CD4-positive, alpha-beta T cell (primary cell): ENCODE measurements around the gene PODXL. TPM values are rescaled to one million over a fixed set of nuclear protein-coding genes. Genes with fewer than 3 reads are reported as not detected.

Experiments used
- ATAC-seq: fragments of 200-7000 bp; cut with Tn5 transposase; one replicate; pipeline ENCODE4 v1.10.0; 2022; ENCODE audit warnings: mild to moderate bottlenecking; ENCODE audit not compliant: poor library complexity
- CTCF ChIA-PET: fragments of 350-600 bp; sonication (Branson Sonifier 250); formaldehyde crosslinking; loops from one replicate; lab custom pipeline; 2021; ENCODE audit warnings: antibody characterized with exemption, inconsistent platforms; lab: Charles Lee
- POLR2A ChIA-PET: fragments of 350-600 bp; sonication (Branson Sonifier 250); formaldehyde crosslinking; loops from one replicate; lab custom pipeline; 2021; ENCODE audit warnings: antibody characterized with exemption, inconsistent platforms; lab: Charles Lee
- DNase-seq, 14 experiments: peaks; one replicate each; pipeline ENCODE4 v3.0.0-alpha.2; 2013 to 2020; ENCODE audit warnings: mixed read lengths in 2 of 14
- H3K27ac ChIP-seq, 2 donors: one replicate each; pipeline versions ENCODE4 v1.5.1 to v1.7.0; 2013; ENCODE audit warnings: low read length in 2 of 2, low read depth in 1 of 2, mild to moderate bottlenecking in 1 of 2
- H3K27me3 ChIP-seq, 2 experiments: 1 replicate in 1 of 2; 2 replicates in 1 of 2; pipeline versions ENCODE4 v1.6.1 to v1.7.0; 2013; ENCODE audit warnings: low read length in 2 of 2, control low read depth in 1 of 2, mild to moderate bottlenecking in 1 of 2, moderate library complexity in 1 of 2; ENCODE audit not compliant: insufficient read depth in 2 of 2, control insufficient read depth in 1 of 2
- H3K36me3 ChIP-seq: one replicate; pipeline ENCODE4 v1.6.1; 2013; ENCODE audit warnings: low read length, control low read depth; ENCODE audit not compliant: insufficient read depth
- H3K4me1 ChIP-seq: one replicate; pipeline ENCODE4 v1.6.1; 2013; ENCODE audit warnings: low read length, control low read depth; ENCODE audit not compliant: insufficient read depth
- H3K4me3 ChIP-seq: one replicate; pipeline ENCODE4 v1.5.1; 2013; ENCODE audit warnings: mild to moderate bottlenecking, low read length, moderate library complexity
- H3K9me3 ChIP-seq, 2 experiments: 1 replicate in 1 of 2; 2 replicates in 1 of 2; pipeline versions ENCODE4 v1.6.1 to v1.7.0; 2013; ENCODE audit warnings: low read length in 2 of 2, mild to moderate bottlenecking in 2 of 2, control low read depth in 1 of 2, moderate library complexity in 1 of 2; ENCODE audit not compliant: control insufficient read depth in 1 of 2, insufficient read depth in 1 of 2
- H3K27ac Mint-ChIP-seq: one replicate; pipeline ENCODE4 v1.8.0; 2020; ENCODE audit warnings: mixed read lengths
- H3K27me3 Mint-ChIP-seq: one replicate; pipeline ENCODE4 v1.8.0; 2021; ENCODE audit warnings: mixed read lengths
- H3K36me3 Mint-ChIP-seq: one replicate; pipeline ENCODE4 v1.8.0; 2021; ENCODE audit warnings: low read depth, mixed read lengths
- H3K4me1 Mint-ChIP-seq: one replicate; pipeline ENCODE4 v1.8.0; 2021; ENCODE audit warnings: low read depth, mixed read lengths
- H3K4me3 Mint-ChIP-seq: one replicate; pipeline ENCODE4 v1.8.0; 2020; ENCODE audit warnings: mild to moderate bottlenecking, mixed read lengths
- H3K9me3 Mint-ChIP-seq: one replicate; pipeline ENCODE4 v1.8.0; 2020; ENCODE audit warnings: mixed read lengths
- CTCF ChIP-seq: fragments of 200-600 bp; IDR thresholded peaks from one replicate; pipeline ENCODE4 v1.8.0; 2022; ENCODE audit warnings: antibody characterized with exemption, mild to moderate bottlenecking
- intact Hi-C, 2 experiments: fragments of 100-400 bp; cut with DNase I in 1 of 2; cut with micrococcal nuclease in 1 of 2; formaldehyde crosslinking; loops; one replicate each; pipeline versions ENCODE4 v1.15.1 to v1.9.0; 2023 to 2025; cut with DNase I, micrococcal nuclease
- total RNA-seq, 174 experiments: library from RNA in 2 of 174; stranded (reverse) in 2 of 174; gene quantifications; one replicate each; pipeline ENCODE4 v1.2.3 and lab custom pipeline; 2021 to 2026

Gene PODXL
- total RNA-seq, 2 experiments from 2014 or later, result 0.16 to 0.47 TPM

GRCh38 chr7:131563918-131564317 lies 7.5 kb upstream of the PODXL start:
- Mint-ChIP-seq H3K27me3 (peaks cover 13% of the 10 kb centered on the region), H3K27ac (no peak overlapping the region), H3K4me1 (no peaks in the 10 kb centered on the region), H3K4me3 (no peak overlapping the region), H3K9me3 (no peaks in the 10 kb centered on the region), H3K36me3 (no peaks in the 10 kb centered on the region)
- POLR2A ChIA-PET, result no interaction called here
- Histone ChIP-seq H3K27me3 (peaks cover 0 to 9% of the 10 kb centered on the region in 2 experiments), H3K27ac (no peak overlapping the region), H3K9me3 (no peaks in the 10 kb centered on the region), H3K4me3 (no peak overlapping the region), H3K4me1 (no peaks in the 10 kb centered on the region), H3K36me3 (no peaks in the 10 kb centered on the region)
- no peak for ATAC-seq
- CTCF ChIA-PET, result no interaction called here
- intact Hi-C loops, result no loop called here
- no peak for DNase-seq
- no peak for TF ChIP-seq CTCF

- POLR2A ChIA-PET, result no interaction called here
- H3K36me3 Mint-ChIP-seq, result no peaks in the 10 kb centered on the region
- peaks cover 23% of the 10 kb centered on the region for H3K27me3 Mint-ChIP-seq
- peaks cover 3% of the 10 kb centered on the region for H3K4me1 ChIP-seq
- no peaks in the 10 kb centered on the region for H3K36me3 ChIP-seq
- CTCF ChIA-PET, result no interaction called here
- peaks cover 3 to 10% of the 10 kb centered on the region in 2 experiments for H3K27me3 ChIP-seq
- no peak overlapping the region for H3K27ac ChIP-seq
- DNase-seq (no peak), ATAC-seq (no peak)
- TF ChIP-seq CTCF, result no peak
- H3K9me3 Mint-ChIP-seq, result no peaks in the 10 kb centered on the region
- peaks cover 4% of the 10 kb centered on the region for H3K4me1 Mint-ChIP-seq
- peaks cover 0 to 2% of the 10 kb centered on the region in 2 experiments for H3K9me3 ChIP-seq
- H3K4me3 Mint-ChIP-seq, result no peak overlapping the region
- no peak overlapping the region for H3K4me3 ChIP-seq
- intact Hi-C loops, result no loop called here
- no peak overlapping the region for H3K27ac Mint-ChIP-seq
Measured at GRCh38 chr7:131562941-131563340, 6.5 kb upstream of the PODXL start.

GRCh38 chr7:131560061-131560460 lies 3.6 kb upstream of the PODXL start:
- Histone ChIP-seq H3K4me1 (peaks cover 25% of the 10 kb centered on the region), H3K36me3 (no peaks in the 10 kb centered on the region), H3K9me3 (peaks cover 0 to 5% of the 10 kb centered on the region in 2 experiments), H3K27ac (no peak overlapping the region), H3K4me3 (no peak overlapping the region), H3K27me3 (peaks cover 17 to 30% of the 10 kb centered on the region in 2 experiments)
- Mint-ChIP-seq H3K27me3 (peaks cover 42% of the 10 kb centered on the region), H3K4me1 (peaks cover 22% of the 10 kb centered on the region), H3K9me3 (no peaks in the 10 kb centered on the region), H3K27ac (no peak overlapping the region), H3K4me3 (no peak overlapping the region), H3K36me3 (no peaks in the 10 kb centered on the region)
- POLR2A ChIA-PET, result no interaction called here
- DNase-seq (no peak), ATAC-seq (no peak)
- CTCF ChIA-PET, result no interaction called here
- intact Hi-C loops, result no loop called here
- TF ChIP-seq CTCF, result no peak
